HG03520 (cell line): ENCODE data around the gene PALM3.
A peak's percentile ranks its signal among the peaks of the same experiment; 100 is the strongest.

Experiments used
- ATAC-seq: cut with Tn5 transposase; IDR thresholded peaks from one replicate; pipeline ENCODE4 v1.9.1; 2021; ENCODE audit warnings: mild to moderate bottlenecking, moderate library complexity; ENCODE audit not compliant: unreplicated experiment

PALM3 gene, protein sequence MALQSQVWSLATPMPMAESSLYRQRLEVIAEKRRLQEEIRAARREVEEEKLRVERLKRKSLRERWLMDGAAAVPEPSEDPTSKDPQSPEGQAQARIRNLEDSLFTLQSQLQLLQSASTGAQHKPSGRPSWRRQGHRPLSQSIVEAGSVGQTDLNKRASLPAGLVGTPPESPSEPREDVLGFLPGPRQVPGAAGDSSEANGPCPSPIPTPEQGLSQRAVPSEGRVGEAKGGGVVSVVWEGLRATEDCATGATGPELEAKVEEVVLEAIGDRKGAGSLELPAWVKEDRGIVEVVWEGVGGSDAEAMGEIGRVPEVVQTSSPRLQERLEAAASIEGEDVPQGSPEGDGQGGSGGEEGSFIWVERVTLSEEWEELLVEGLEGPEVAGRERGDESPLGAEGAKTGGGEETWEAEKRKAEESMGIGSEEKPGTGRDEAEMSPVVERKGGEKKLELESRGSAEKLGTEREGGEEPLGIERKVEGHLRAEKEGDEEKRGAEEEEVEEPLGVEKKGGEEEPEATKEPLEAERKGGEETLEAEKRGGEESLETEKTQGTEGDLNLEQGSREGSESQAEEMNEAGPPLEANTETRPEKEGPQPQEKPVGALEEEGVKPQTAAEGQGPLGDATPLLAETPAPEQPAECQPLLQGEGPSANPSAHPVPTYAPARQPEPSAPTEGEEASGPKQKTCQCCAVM

DNA sequence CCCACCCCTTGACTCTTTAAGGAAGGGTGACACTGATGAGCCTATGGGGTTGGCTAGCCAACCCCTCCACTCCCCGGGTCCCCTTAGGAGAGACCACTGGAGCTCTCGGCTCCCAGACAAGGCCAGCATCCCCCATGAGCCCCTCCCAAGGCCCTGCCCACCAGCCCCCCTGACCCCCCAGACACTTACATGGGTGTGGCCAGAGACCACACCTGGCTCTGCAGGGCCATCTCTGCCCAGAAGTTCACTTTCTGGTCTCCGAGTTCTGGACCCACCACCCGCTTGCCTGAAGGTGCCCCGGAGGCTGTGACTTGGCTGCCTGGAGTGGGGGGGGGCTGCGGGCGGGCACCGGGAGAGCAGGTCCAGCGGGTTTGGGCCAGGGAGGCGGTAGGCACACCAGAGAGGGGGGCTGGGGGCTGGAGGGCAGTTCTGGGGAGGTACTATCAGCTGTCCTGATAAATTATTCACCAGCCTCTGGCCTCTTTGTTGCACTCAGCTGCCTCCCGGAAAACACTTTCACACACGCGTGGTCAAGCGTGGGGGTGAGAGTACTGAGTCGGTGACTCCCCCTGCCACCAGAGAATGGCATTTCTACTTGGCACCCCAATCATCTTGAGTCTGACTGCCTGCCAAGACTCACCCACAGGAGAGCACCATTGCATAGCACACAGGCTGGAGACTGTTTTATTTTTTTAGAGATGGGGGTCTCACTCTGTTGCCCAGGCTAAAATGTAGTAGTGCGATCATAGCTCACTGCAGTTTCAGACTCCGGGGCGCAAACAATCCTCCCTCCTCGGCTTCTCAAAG is at the start of gene PALM3:
Gene PALM3 (minus strand): TSS at position 326 of the 807 bp plus-strand sequence. CDS start 96 bp downstream, at position 230.
- no peak for ATAC-seq

DNA sequence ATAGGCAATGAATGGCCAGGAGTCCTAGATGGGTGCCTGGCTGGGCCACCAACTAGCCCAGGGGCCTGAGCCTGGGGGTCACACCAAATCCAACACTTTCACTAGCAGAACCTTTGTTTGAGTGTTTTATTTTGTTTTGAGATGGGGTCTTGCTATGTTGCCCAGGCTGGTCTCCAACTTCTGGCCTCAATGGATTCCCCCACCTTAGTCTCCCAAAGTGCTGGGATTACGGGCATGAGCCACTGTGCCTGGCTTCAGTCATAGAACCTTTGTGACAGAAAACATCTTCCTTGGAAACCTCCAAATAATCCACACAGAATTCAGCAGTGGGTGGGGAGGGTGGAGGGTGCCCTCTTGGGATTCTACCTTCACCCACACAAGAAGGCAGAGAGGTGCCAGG is 49.6 kb upstream of the PALM3 start:
- no peak for ATAC-seq

GRCh38 chr19:14110650-14111049 is 48.8 kb upstream of the PALM3 start:
- ATAC-seq, result no peak

- no peak for ATAC-seq
Measured at GRCh38 chr19:14107581-14108461, 45.9 kb upstream of the PALM3 start.

GRCh38 chr19:14106840-14107239 is 45.0 kb upstream of the PALM3 start:
- ATAC-seq, result no peak

DNA sequence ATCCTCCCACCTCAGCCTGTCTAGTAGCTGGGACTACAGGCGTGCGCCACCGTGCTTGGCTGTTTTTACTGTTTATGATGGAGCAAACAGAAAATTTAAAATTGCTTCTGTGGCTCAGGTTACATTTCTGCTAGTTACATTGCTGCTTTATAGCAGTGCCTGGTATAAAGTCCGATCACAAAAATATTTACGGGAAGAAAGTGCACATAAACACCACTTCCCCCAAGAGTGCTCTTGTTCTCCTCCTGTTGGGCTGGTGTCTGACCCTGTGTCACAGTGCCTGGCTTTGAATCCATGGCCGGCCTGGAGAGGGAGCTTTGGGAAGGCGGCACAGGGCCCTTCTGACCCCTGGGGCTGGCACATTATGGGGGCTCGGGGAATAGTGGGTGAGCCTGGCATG is 43.8 kb upstream of the PALM3 start:
- ATAC-seq, result no peak

DNA sequence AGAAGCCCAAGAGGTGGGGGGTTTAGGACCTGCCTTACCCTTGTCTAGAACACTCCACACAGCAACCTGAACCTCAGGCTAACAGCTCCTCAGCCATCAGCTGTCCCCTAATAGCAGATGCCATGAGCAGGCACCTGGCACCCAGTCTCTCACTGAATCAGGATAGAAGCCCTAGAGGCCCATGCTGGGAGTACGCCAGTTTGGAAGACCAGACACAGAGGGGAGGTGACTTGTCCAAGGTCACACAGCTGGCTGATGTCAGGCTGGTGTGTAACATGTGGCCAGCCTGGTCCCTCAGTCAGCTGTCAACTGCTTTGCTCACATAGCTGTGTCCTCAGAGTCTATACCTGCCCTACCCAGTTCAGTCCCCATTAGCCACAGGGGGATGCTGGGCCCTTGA is 41.4 kb upstream of the PALM3 start:
- no peak for ATAC-seq

GRCh38 chr19:14102756-14103155 is 40.9 kb upstream of the PALM3 start:
- no peak for ATAC-seq

- ATAC-seq, result no peak
Measured at GRCh38 chr19:14102102-14102696, 40.3 kb upstream of the PALM3 start.

DNA sequence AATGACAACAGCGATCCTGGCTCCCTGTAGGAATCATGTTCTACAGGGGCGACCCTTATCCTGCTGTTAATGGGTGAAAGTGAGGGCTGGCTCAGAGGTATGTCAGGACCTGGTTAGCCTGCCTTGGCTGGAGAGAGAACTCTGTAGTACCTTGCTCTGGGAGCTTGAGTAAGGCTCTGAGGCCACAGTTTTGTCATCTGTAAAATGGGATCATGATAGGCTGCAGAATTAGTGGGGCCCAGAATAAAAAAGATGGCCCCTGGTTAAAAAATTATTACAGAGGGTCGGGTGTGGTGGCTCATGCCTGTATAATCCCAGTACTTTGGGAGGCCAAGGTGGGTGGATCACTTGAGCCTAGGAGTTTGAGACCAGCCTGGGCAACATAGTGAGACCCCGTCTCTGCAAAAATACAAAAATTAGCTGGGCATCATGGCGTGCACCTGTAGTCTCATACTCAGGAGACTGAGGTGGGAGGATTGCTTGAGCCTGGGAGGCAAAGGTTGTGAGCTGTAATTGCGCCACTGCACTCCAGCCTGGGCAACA is 39.2 kb upstream of the PALM3 start:
- ATAC-seq, result no peak

GRCh38 chr19:14097532-14098151 is 35.8 kb upstream of the PALM3 start:
- no peak for ATAC-seq

- ATAC-seq, result no peak
Measured at GRCh38 chr19:14096272-14096992, 34.6 kb upstream of the PALM3 start.

- ATAC-seq, result no peak
Measured at GRCh38 chr19:14094854-14095253, 33.0 kb upstream of the PALM3 start.

DNA sequence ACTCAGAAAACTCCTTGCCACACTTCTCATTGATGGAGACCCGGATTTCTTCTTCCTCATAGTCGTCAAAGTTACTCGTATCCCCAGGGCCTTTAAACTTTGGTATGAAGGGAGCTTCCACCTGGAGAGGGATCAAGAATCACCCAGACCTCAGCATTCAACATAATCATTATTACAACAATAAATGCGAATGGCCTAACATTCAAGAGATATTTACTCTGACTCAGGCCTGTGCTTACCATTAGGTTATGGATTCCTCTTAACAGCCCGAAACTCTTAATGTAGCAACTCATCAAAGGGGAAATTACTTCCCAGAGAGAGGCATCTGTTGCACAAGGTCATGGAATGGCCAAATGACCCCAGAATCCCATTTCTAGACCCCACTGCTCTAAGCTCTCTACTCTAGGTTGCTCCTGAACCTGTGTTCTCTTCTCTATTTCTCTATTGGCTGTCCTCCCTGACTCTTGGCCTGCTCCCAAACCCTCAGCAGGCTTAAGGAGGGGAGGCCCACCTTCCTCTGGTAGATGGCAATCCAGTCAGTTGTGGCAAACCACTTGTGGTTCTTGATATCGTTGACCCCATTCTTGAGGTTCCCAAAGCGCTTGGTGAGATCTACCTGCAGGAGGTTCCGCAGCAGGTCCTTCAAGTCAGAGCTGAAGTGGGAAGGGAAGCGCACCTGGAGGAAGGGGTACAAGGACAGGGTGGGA is 31.4 kb upstream of the PALM3 start:
- ATAC-seq, result no peak

DNA sequence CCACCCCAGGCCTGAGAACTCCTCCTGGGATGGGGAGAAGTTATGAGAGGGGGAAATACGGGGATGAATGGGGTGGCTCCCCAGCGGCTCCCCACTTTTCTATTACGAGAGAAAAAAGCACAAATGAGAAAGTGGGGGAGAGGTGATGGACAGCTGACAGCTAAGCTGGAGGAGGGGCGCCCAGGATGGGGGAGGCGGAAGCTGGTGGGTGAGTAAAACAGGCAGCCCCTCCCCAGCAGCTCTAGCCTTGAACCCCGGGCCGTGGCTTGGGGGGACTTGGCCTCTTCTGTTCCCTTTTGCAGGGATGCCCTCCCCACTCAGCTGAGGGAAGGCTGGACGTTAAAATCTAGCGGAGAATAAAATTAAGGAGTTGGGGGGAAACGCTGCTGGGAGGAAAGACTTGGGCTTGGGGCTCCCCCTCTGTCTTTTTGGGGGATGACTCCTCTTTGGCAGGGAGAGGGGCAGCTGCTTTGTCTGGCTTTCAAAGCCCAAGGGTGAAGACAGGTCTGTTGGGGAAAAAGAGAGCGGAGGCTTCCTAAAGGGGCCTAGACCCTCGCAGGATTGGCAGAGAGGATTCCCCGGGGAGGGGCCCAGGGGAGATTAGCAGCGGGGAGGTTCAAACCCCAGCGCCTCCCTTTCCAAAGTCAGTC is 30.1 kb upstream of the PALM3 start:
- peak; percentile 5 for ATAC-seq

DNA sequence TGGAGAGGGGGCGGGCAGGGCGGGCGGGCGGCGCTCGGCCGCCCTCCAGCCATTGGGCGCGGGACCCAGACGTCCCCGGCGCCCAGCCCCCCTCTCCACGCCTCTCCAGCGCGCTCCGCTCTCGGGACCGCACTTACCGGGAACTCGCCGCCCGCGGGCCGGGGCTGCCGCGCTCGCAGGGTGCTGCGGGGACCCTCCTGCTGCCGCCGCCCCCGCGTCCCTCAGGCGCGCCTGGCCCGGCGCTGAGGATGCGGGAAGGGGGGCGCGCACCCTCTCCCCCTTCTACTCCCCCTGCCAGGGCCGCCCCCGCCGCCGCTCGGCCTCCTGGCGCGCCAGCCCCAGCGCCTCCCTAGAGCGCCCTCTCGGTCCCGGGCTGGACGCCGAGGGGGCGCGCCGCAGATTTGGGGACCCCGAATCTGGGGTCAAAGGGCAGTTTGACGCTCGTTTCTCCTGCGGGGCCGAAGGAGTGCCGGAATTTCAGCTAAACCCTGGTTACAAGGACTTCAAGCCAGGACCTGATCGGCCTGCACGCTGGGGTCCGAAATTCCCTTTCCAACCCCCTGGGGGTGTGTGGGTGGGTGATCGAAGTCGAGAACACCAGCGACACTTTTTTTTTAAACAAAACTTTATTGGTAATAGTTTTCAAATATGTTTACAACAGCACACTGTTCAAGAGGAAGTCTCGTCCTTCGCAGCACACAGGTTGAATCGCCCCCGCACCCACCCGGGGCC is 29.4 kb upstream of the PALM3 start:
- peak; percentile 46 for ATAC-seq

DNA sequence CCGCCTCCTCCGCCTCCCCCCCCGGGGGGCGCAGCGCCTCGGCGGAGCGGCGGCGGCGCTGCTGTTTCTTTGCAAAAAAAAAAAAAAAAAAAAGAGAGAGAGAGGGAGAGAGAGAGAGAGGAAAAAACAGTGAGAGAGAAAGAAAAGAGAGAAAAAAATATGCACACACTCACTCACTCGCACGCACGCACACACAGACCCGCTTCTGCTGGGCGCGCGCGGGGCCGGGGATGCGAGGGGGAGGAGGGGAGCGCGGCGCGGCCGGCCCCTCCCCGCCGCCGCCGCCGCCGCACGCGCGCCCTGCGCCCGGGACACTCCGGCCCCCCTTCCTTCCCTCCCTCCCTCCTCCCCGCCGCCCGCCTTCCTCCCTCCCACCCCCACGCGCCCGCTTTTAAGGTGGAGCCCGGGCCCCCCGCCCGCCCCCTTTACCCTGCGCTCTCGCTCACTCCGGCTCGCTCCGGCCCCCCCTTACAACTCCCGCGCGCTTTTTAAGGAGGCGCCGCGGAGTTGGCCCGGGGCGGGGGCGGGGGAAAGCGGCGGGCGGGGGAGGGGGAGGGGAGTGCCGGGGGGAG is 28.7 kb upstream of the PALM3 start, which contains the start of gene SAMD1:
Gene SAMD1 (minus strand): TSS at position 243 of the 572 bp plus-strand sequence.
- peak; percentile 20 for ATAC-seq
